Right lobe of liver (tissue), 6 donors: ENCODE data around the gene ACTA1. TPM values are rescaled to one million over a fixed set of nuclear protein-coding genes. Genes with fewer than 3 reads are reported as not detected.

ENCODE experiments used
- ATAC-seq, 4 donors: fragments of 200-7000 bp; cut with Tn5 transposase; one replicate each; pipeline ENCODE4 v1.9.1; 2020; ENCODE audit warnings: mild to moderate bottlenecking in 4 of 4, moderate library complexity in 4 of 4
- DNase-seq, 3 donors: peaks; one replicate each; pipeline ENCODE4 v3.0.0-alpha.2; 2020
- H3K27ac ChIP-seq, 3 donors: fragments of 200-600 bp; one replicate each; pipeline ENCODE4 v1.8.0; 2022
- H3K27me3 ChIP-seq, 2 donors: fragments of 200-600 bp; one replicate each; pipeline ENCODE4 v1.8.0; 2022
- H3K36me3 ChIP-seq, 4 donors: fragments of 200-600 bp; sonication (generic) in 1 of 4; one replicate each; pipeline versions ENCODE4 v1.5.1 to v1.8.0; 2017 to 2022; ENCODE audit warnings: control low read depth in 1 of 4
- H3K4me1 ChIP-seq, 4 donors: fragments of 200-600 bp; sonication (generic) in 1 of 4; one replicate each; pipeline versions ENCODE4 v1.5.1 to v1.8.0; 2017 to 2022; ENCODE audit warnings: control low read depth in 1 of 4
- H3K4me3 ChIP-seq, 3 donors: fragments of 200-600 bp; one replicate each; pipeline ENCODE4 v1.8.0; 2022
- H3K9me3 ChIP-seq, 4 donors: fragments of 200-600 bp; sonication (generic) in 1 of 4; one replicate each; pipeline versions ENCODE4 v1.5.1 to v1.8.0; 2017 to 2022; ENCODE audit warnings: control low read depth in 1 of 4
- CTCF ChIP-seq, 4 donors: fragments of 200-600 bp in 3 of 4; fragments of 450-650 bp in 1 of 4; IDR thresholded peaks; one replicate each; pipeline versions ENCODE4 v1.5.1 to v1.8.0; 2016 to 2022; ENCODE audit warnings: antibody characterized with exemption in 4 of 4, mild to moderate bottlenecking in 2 of 4
- POLR2A ChIP-seq: fragments of 450-650 bp; IDR thresholded peaks from one replicate; pipeline ENCODE4 v1.6.1; 2017; ENCODE audit warnings: antibody characterized with exemption, mild to moderate bottlenecking
- WGBS: methylation state at CpG from one replicate; pipeline ENCODE4 v1.1.6; 2018; ENCODE audit warnings: low coverage, low lambda C conversion rate; ENCODE audit not compliant: insufficient coverage; ENCODE audit errors: missing lambda C conversion rate; 5-methylcytosine and 5-hydroxymethylcytosine counted together
- intact Hi-C, 2 donors: fragments of 100-400 bp; cut with DNase I; formaldehyde crosslinking; loops; one replicate each; pipeline versions ENCODE4 v1.11.2 to v1.14.1; 2022
- small RNA-seq, 2 experiments: library from RNA; depleted of rRNA; stranded (forward); fragments of <200 nt; gene quantifications; one replicate each; pipeline ENCODE3, GENCODE V24; 2016
- total RNA-seq, 6 experiments: library from RNA; depleted of rRNA in 2 of 6; stranded (reverse); fragments of >200 nt in 2 of 6; fragmentation: NEBNext Ultra II Directional in 3 of 6; extraction: Animal tissue kit (Norgen Biotek cat#: 25700) in 3 of 6; gene quantifications; one replicate each; pipeline versions ENCODE4 v1.1.0 to v1.2.4, GENCODE V29; 2016 to 2023
- donor health status: DM: no; HTN: yes; CAD: no.
- donor health status: DM: no; HTN: no; CAD: no.
- donor health status: DM: no; HTN: no; CAD: no.
- donor health status: DM: no; HTN: yes; CAD: no.
- donor health status: DM: no; HTN: yes; CAD: no.

ACTA1 gene
- total RNA-seq, 6 experiments from 2014 or later, result 1.1 to 14.2 (median 1.3) TPM; not detected in 1

- intact Hi-C loops, result no loop called here
- 47% methylated on average over 4 of the region's 8 CpGs for WGBS
- ATAC-seq (no peak), DNase-seq (no peak)
- H3K4me3 ChIP-seq, result no peak overlapping the region
- TF ChIP-seq CTCF (IDR thresholded peaks at IDR 0.05) (no peak), POLR2A (no peak)
- H3K9me3 ChIP-seq, result no peaks in the 10 kb centered on the region
- no peak overlapping the region for H3K27ac ChIP-seq
- H3K36me3 ChIP-seq, result no peaks in the 10 kb centered on the region
- H3K4me1 ChIP-seq, result no peaks in the 10 kb centered on the region
- no peaks in the 10 kb centered on the region for H3K27me3 ChIP-seq
Measured at GRCh38 chr1:229385853-229386456, 47.9 kb downstream of the ACTA1 start.

DNA sequence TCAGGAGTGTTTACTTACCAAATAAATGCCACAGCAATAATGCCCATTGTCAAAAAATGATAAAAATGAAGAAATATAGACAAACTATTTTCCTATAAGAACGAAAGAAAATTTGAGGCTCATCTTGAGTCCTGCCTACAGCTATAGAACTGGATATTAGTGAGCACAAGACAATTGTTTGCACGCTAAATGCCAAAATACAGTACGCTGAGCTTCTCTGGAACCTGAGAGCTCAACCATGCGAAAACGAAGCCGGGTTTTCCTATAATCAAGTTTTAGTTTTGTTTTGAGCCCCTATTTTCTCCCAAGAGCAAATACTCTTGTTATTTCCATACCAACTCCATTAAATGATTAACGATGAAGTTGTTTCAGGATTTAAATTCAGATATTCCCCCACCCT, 49.1 kb downstream of the ACTA1 start:
- DNase-seq, result no peak
- H3K27me3 ChIP-seq, result no peaks in the 10 kb centered on the region
- WGBS, result 84% methylated on average over 7 of the region's 7 CpGs
- no peak overlapping the region for H3K27ac ChIP-seq
- intact Hi-C loops, result no loop called here
- no peaks in the 10 kb centered on the region for H3K36me3 ChIP-seq
- no peak for TF ChIP-seq CTCF (IDR thresholded peaks at IDR 0.05)
- no peak for TF ChIP-seq POLR2A
- no peak overlapping the region for H3K4me3 ChIP-seq
- no peak for ATAC-seq
- no peaks in the 10 kb centered on the region for H3K9me3 ChIP-seq
- H3K4me1 ChIP-seq, result no peaks in the 10 kb centered on the region

DNA sequence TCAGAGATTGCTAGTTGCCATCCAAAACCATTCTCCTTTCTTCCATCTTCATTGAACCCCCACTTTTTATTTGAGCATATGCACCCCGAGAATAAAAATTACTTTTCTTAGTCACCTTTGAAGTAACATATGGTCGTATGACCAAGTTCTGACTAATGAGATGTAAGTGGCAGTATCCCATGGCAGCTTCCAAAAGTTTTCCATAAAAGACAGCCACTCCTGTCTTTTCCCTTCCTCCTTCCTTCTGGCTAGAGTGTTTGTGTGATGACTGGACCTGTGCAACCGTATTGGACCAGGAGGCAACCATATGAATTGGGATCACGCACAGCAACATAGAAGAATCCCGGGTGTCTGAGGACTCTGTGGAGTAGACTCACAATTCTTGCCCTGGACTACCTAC, 49.9 kb downstream of the ACTA1 start:
- DNase-seq (no peak), ATAC-seq (no peak)
- Histone ChIP-seq H3K4me3 (no peak overlapping the region), H3K36me3 (no peaks in the 10 kb centered on the region), H3K27ac (no peak overlapping the region), H3K27me3 (no peaks in the 10 kb centered on the region), H3K4me1 (no peaks in the 10 kb centered on the region), H3K9me3 (no peaks in the 10 kb centered on the region)
- intact Hi-C loops, result no loop called here
- TF ChIP-seq CTCF (IDR thresholded peaks at IDR 0.05), result no peak
- no peak for TF ChIP-seq POLR2A
- WGBS, result 89% methylated on average over 5 of the region's 5 CpGs

- Histone ChIP-seq H3K36me3 (no peaks in the 10 kb centered on the region), H3K9me3 (no peaks in the 10 kb centered on the region), H3K27me3 (no peaks in the 10 kb centered on the region), H3K4me1 (no peaks in the 10 kb centered on the region), H3K27ac (no peak overlapping the region), H3K4me3 (no peak overlapping the region)
- WGBS, result 100% methylated on average over 2 of the region's 3 CpGs
- ATAC-seq (no peak), DNase-seq (no peak)
- intact Hi-C loops, result no loop called here
- TF ChIP-seq CTCF (IDR thresholded peaks at IDR 0.05), result no peak
- TF ChIP-seq POLR2A, result no peak
Measured at GRCh38 chr1:229383188-229383587, 50.7 kb downstream of the ACTA1 start.

Small RNAs within 50 kb of the gene (small RNA-seq; reads per million reads assigned to genes)
- 0 reads per million in 2 experiments for gene RN7SKP276
- gene RNU6-180P, result 0 reads per million in 2 experiments

Other genes starting within 250 kb of the ACTA1 start
- 10 to 100 TPM; 23.3 to 66.4 (median 50.0) TPM for gene RAB4A, start 163.0 kb downstream of the ACTA1 start, total RNA-seq
- 1 to 10 TPM; 1.4 to 3.2 (median 1.7) TPM for gene CCSAP, start 91.0 kb downstream of the ACTA1 start, total RNA-seq
- gene NUP133, start 74.2 kb upstream of the ACTA1 start, total RNA-seq, result 10 to 100 TPM in 5 of 6 experiments, 1 to 10 TPM in 1; 8.5 to 14.4 (median 11.5) TPM
- gene ABCB10, start 124.6 kb upstream of the ACTA1 start, total RNA-seq, result 10 to 100 TPM; 12.9 to 16.2 (median 13.7) TPM
- 10 to 100 TPM in 3 of 6 experiments, 1 to 10 TPM in 3; 7.6 to 14.0 (median 9.9) TPM for gene TAF5L, start 192.0 kb upstream of the ACTA1 start, total RNA-seq
- 1 to 10 TPM; 3.7 to 7.6 (median 3.9) TPM for gene URB2, start 192.2 kb upstream of the ACTA1 start, total RNA-seq